ENCODE results near the gene TPTE2. TPM values are rescaled to one million over a fixed set of nuclear protein-coding genes. Genes with fewer than 3 reads are reported as not detected.
"Not testable (repeated sequence)": the region's sequence is repeated elsewhere in the genome, so short reads cannot be mapped to it uniquely, and the experiment has no call there.

TPTE2 gene
- total and polyA plus RNA-seq, 2 experiments from 2014 or later: 0.24 TPM; not detected in 1

DNA sequence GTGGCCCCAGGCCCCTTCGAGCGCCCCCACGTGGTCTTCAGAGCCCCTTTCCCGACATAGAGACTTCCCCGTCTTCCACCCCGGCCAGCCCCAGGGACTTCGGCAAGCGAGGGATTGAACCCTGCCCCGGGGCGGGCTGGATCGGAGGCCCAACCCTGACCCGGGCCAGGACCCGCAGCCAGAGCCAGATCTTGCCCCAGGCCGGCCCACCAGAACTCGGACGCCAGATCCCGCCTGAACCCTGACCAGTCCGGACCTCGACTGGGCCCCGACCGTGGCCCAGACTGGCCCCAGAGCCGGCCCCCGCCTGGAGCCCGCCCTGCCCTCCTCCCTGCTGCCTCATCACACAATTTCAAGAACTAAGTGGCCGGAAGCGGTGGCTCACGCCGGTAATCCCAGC is 253 bp upstream of the TPTE2 start:
- Histone ChIP-seq H3K4me1 (ENCODE audit: low read depth) (no peaks in the 10 kb centered on the region), H3K27me3 (no peaks in the 10 kb centered on the region), H3K36me3 (no peaks in the 10 kb centered on the region), H3K9me3 (ENCODE audit: low read depth) (no peaks in the 10 kb centered on the region), H3K4me3 (no peak overlapping the region), H3K27ac (no peak overlapping the region)
- no peak for TF ChIP-seq CTCF (IDR thresholded peaks at IDR 0.05; ENCODE audit: low read depth, low read length)
- DNase-seq (ENCODE audit: low read depth in 1 of 2, low spot score in 1 of 2): no peak

GRCh38 chr13:19560672-19561071 is 660 bp downstream of the TPTE2 start:
- not testable (repeated sequence) for DNase-seq (ENCODE audit: low read depth in 1 of 2, low spot score in 1 of 2); H3K9me3 ChIP-seq (ENCODE audit: low read depth); H3K36me3 ChIP-seq; H3K4me1 ChIP-seq (ENCODE audit: low read depth); H3K4me3 ChIP-seq; H3K27me3 ChIP-seq; H3K27ac ChIP-seq

GRCh38 chr13:19559739-19560138 is 1.6 kb downstream of the TPTE2 start:
- H3K4me3 ChIP-seq; H3K36me3 ChIP-seq; H3K27me3 ChIP-seq; H3K9me3 ChIP-seq (ENCODE audit: low read depth); H3K27ac ChIP-seq; DNase-seq (ENCODE audit: low read depth in 1 of 2, low spot score in 1 of 2); H3K4me1 ChIP-seq (ENCODE audit: low read depth): not testable (repeated sequence)

- H3K4me3 ChIP-seq; H3K9me3 ChIP-seq (ENCODE audit: low read depth); H3K27ac ChIP-seq; DNase-seq (ENCODE audit: low read depth in 1 of 2, low spot score in 1 of 2); H3K36me3 ChIP-seq; H3K4me1 ChIP-seq (ENCODE audit: low read depth); H3K27me3 ChIP-seq: not testable (repeated sequence)
Measured at GRCh38 chr13:19557287-19557686, 4.0 kb downstream of the TPTE2 start.

DNA sequence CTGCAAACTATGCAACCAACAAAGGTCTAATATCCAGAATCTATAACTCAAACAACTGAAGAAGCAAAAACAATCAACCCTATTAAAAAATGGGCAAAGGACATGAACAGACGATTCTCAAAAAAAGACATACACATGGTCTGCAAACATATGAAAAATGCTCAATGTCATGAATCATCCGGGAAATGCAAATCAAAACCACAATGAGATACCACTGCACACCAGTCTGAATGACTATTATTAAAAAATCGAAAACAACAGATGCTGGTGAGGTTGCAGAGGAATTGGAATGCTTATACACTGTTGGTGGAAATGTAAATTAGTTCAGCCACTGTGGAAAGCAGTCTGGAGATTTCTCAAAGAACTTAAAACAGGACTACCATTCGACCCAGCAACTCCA is 12.1 kb downstream of the TPTE2 start:
- H3K27me3 ChIP-seq; H3K36me3 ChIP-seq; H3K4me3 ChIP-seq; DNase-seq (ENCODE audit: low read depth in 1 of 2, low spot score in 1 of 2); H3K27ac ChIP-seq; H3K9me3 ChIP-seq (ENCODE audit: low read depth); H3K4me1 ChIP-seq (ENCODE audit: low read depth): not testable (repeated sequence)

DNA sequence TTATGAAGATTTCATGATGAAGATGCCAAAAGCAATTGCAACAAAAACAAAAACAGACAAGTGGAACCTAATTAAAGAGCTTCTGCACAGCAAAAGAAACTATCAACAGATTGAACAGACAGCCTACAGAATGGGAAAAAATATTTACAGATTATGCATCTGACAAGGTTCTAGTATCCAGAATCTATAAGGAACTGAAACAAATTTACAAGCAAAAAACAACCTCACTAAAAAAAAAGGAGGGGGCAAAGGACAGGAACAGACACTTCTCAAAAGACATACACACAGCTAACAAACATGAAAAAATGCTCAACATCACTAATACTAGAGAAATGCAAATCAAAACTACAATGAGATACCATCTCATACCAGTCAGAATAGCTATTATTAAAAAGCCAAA is 35.7 kb downstream of the TPTE2 start:
- H3K9me3 ChIP-seq (ENCODE audit: low read depth); DNase-seq (ENCODE audit: low read depth in 1 of 2, low spot score in 1 of 2); H3K4me3 ChIP-seq; H3K4me1 ChIP-seq (ENCODE audit: low read depth); H3K27me3 ChIP-seq; H3K36me3 ChIP-seq; H3K27ac ChIP-seq: not testable (repeated sequence)

DNA sequence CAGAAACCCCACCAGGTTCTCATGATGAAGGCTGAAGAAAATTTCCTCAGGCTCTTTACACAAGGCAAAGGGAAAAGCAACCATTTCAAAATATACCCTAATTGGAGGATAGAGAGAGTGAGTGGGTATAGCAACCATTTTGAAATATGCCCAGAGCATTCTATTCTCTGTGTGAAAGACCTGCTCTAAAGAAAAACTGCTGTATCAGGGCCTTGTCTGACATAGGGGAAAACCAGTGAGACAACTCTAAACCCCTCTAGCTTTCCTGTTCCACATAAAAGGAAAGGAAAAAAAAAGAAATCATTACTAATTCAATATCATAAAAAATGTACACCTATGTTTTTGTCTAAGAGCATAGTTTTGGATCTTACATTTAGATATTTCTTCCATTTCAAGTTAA is 42.3 kb downstream of the TPTE2 start:
- H3K27ac ChIP-seq: no peak overlapping the region
- no peaks in the 10 kb centered on the region for H3K4me1 ChIP-seq (ENCODE audit: low read depth)
- H3K36me3 ChIP-seq: no peaks in the 10 kb centered on the region
- H3K27me3 ChIP-seq: no peaks in the 10 kb centered on the region
- no peak for DNase-seq (ENCODE audit: low read depth in 1 of 2, low spot score in 1 of 2)
- no peaks in the 10 kb centered on the region for H3K9me3 ChIP-seq (ENCODE audit: low read depth)
- H3K4me3 ChIP-seq: no peak overlapping the region
- no peak for TF ChIP-seq CTCF (IDR thresholded peaks at IDR 0.05; ENCODE audit: low read depth, low read length)

- H3K4me1 ChIP-seq (ENCODE audit: low read depth); H3K27me3 ChIP-seq; DNase-seq (ENCODE audit: low read depth in 1 of 2, low spot score in 1 of 2); H3K36me3 ChIP-seq; H3K4me3 ChIP-seq; H3K9me3 ChIP-seq (ENCODE audit: low read depth); H3K27ac ChIP-seq: not testable (repeated sequence)
Measured at GRCh38 chr13:19507623-19508022, 53.7 kb downstream of the TPTE2 start.

DNA sequence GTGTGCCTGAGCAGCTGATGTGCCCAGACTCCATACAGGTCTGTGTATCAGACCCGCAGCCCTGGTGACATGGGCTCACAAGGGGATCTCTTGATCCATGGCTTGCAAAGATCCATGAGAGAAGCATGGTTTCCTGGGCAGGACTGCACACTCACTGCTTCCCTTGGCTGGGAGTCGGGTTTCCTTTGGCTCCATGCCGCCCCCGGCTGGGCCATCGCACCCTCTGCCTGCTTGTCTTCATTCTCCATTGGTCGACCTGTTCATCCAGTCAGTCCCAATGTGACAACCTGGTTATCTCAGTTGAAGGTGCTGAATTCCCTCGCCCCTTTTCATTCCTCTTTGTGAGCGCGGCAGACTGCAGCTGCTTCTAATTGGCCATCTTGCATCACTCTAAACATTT is 101.2 kb downstream of the TPTE2 start:
- H3K4me1 ChIP-seq (ENCODE audit: low read depth); H3K27me3 ChIP-seq; DNase-seq (ENCODE audit: low read depth in 1 of 2, low spot score in 1 of 2); H3K36me3 ChIP-seq; H3K27ac ChIP-seq; H3K4me3 ChIP-seq; H3K9me3 ChIP-seq (ENCODE audit: low read depth): not testable (repeated sequence)

DNA sequence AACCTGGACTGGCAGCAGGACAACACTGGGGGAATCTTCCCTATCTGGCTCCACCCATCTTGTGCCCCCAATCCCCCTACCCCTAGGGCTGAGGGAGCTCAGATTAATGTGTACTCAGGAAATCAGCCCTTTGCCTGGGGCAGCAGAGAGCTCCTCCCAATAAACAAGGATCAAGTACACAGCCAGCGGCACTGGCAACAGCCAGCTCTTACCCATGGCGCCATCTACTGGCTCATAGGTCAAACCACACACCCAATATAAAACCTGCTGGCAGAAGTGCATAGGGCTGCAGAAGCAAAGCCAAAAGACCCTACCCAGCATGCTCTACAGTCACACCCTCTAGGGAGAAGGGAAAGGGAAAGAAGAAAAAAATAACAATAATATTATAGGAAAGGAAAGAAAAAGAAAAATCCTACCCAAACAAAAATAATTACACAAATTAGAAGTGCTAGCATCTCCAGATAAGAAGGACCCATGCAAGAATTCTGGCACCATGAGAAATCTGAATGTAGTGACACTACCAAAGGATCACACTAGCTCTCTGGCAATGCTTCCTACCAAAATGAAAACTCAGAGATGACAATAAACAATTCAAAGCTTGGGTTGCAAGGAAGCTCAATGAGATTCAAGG is 122.2 kb downstream of the TPTE2 start:
- H3K9me3 ChIP-seq (ENCODE audit: low read depth); H3K36me3 ChIP-seq; H3K4me1 ChIP-seq (ENCODE audit: low read depth); DNase-seq (ENCODE audit: low read depth in 1 of 2, low spot score in 1 of 2); H3K4me3 ChIP-seq; H3K27ac ChIP-seq; H3K27me3 ChIP-seq: not testable (repeated sequence)

GRCh38 chr13:19437780-19438179 is 123.6 kb downstream of the TPTE2 start:
- H3K27ac ChIP-seq; DNase-seq (ENCODE audit: low read depth in 1 of 2, low spot score in 1 of 2); H3K27me3 ChIP-seq; H3K4me3 ChIP-seq; H3K4me1 ChIP-seq (ENCODE audit: low read depth); H3K9me3 ChIP-seq (ENCODE audit: low read depth); H3K36me3 ChIP-seq: not testable (repeated sequence)

DNA sequence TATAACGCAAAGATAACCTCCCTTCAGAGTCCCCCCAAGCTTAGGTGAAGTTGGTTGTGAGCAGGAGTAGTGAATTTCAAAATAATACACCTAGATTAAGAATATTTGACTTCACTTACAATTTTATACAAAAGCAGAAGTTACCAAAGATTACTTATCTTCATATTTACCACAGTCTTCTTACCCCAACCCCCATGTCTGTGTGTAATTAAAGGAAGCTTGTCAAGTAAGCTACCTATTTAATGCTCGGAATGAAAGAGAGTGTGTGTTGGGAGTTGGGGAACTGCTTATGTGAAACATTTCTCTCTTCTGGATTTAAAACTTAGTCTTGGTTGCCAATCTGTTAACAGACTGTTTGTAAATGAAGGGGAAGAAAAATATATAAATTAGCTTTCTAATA is 139.1 kb downstream of the TPTE2 start:
- not testable (repeated sequence) for H3K4me3 ChIP-seq; H3K27ac ChIP-seq; H3K4me1 ChIP-seq (ENCODE audit: low read depth); DNase-seq (ENCODE audit: low read depth in 1 of 2, low spot score in 1 of 2); H3K36me3 ChIP-seq; H3K27me3 ChIP-seq; H3K9me3 ChIP-seq (ENCODE audit: low read depth)

- not testable (repeated sequence) for DNase-seq (ENCODE audit: low read depth in 1 of 2, low spot score in 1 of 2); H3K4me3 ChIP-seq; H3K9me3 ChIP-seq (ENCODE audit: low read depth); H3K27ac ChIP-seq; H3K36me3 ChIP-seq; H3K27me3 ChIP-seq; H3K4me1 ChIP-seq (ENCODE audit: low read depth)
Measured at GRCh38 chr13:19412494-19412893, 148.8 kb downstream of the TPTE2 start.

All from cardiac muscle cell (in vitro differentiated cells and primary cell).